ENCODE results near the gene AKR1B15. TPM values are rescaled to one million over a fixed set of nuclear protein-coding genes. Genes with fewer than 3 reads are reported as not detected.

Gene AKR1B15
- total RNA-seq, 1 donor from 2014 or later, result not detected

- H3K79me2 ChIP-seq (ENCODE audit: low read depth), result no peaks in the 10 kb centered on the region
- H3K4me2 ChIP-seq, result no peak overlapping the region
- H3K9me3 ChIP-seq (ENCODE audit: low read depth), result no peaks in the 10 kb centered on the region
- Mint-ChIP-seq H3K4me3 (no peak overlapping the region), H3K36me3 (no peaks in the 10 kb centered on the region), H3K9me3 (no peaks in the 10 kb centered on the region), H3K27me3 (ENCODE audit: insufficient read depth, low read depth) (no peaks in the 10 kb centered on the region), H3K27ac (no peak overlapping the region), H3K4me1 (no peaks in the 10 kb centered on the region)
- no peak overlapping the region for H2AFZ ChIP-seq (replicated peaks)
- H3F3A ChIP-seq (ENCODE audit: low read depth), result no peaks in the 10 kb centered on the region
- H3K4me1 ChIP-seq, result no peaks in the 10 kb centered on the region
- DNase-seq (ENCODE audit: low spot score), result no peak
- H3K27ac ChIP-seq, result no peak overlapping the region
- H3K36me3 ChIP-seq, result no peaks in the 10 kb centered on the region
- peaks cover 17% of the 10 kb centered on the region for H3K27me3 ChIP-seq
- TF ChIP-seq CTCF (IDR thresholded peaks at IDR 0.05), result no peak
- no peak for TF ChIP-seq EZH2phosphoT487 (IDR thresholded peaks at IDR 0.05)
- no peak for TF ChIP-seq EZH2 (IDR thresholded peaks at IDR 0.05)
- H3K9ac ChIP-seq, result no peak overlapping the region
- no peak overlapping the region for H3K4me3 ChIP-seq
- H4K20me1 ChIP-seq (ENCODE audit: low read depth), result no peaks in the 10 kb centered on the region
Measured at GRCh38 chr7:134622303-134622995, 73.5 kb downstream of the AKR1B15 start.

GRCh38 chr7:134623193-134623592 is 74.3 kb downstream of the AKR1B15 start:
- no peak overlapping the region for H3K4me2 ChIP-seq
- Mint-ChIP-seq H3K4me3 (no peak overlapping the region), H3K4me1 (no peaks in the 10 kb centered on the region), H3K27ac (no peak overlapping the region), H3K27me3 (ENCODE audit: insufficient read depth, low read depth) (no peaks in the 10 kb centered on the region), H3K9me3 (no peaks in the 10 kb centered on the region), H3K36me3 (no peaks in the 10 kb centered on the region)
- DNase-seq (ENCODE audit: low spot score), result no peak
- H3K36me3 ChIP-seq, result no peaks in the 10 kb centered on the region
- no peak overlapping the region for H3K4me3 ChIP-seq
- H2AFZ ChIP-seq (replicated peaks), result no peak overlapping the region
- no peaks in the 10 kb centered on the region for H3K79me2 ChIP-seq (ENCODE audit: low read depth)
- H3K9ac ChIP-seq, result no peak overlapping the region
- no peak overlapping the region for H3K27ac ChIP-seq
- H3K4me1 ChIP-seq, result no peaks in the 10 kb centered on the region
- TF ChIP-seq EZH2 (IDR thresholded peaks at IDR 0.05) (no peak), EZH2phosphoT487 (IDR thresholded peaks at IDR 0.05) (no peak), CTCF (IDR thresholded peaks at IDR 0.05) (no peak)
- H3K27me3 ChIP-seq, result peaks cover 24% of the 10 kb centered on the region
- no peaks in the 10 kb centered on the region for H3K9me3 ChIP-seq (ENCODE audit: low read depth)
- H4K20me1 ChIP-seq (ENCODE audit: low read depth), result no peaks in the 10 kb centered on the region
- no peaks in the 10 kb centered on the region for H3F3A ChIP-seq (ENCODE audit: low read depth)

DNA sequence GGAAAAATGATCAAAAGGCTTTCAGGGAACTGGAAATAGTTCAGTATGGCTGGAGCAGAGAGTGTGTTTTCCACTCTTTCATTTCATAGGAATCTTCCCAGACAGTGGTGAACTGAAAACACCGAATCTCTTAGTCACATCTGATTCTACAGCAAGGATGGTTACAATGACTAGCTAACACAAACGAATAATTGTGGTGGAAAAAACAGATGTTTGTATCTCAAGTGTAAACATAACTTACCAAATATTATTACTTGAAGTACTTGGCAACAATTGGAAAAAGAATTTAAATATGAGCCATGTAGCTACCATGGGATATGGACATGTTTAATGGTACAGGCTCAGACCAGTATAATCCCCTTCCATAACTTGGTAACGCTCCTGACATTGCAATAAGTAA is 76.6 kb downstream of the AKR1B15 start:
- H3K9me3 Mint-ChIP-seq, result no peaks in the 10 kb centered on the region
- Histone ChIP-seq H3F3A (ENCODE audit: low read depth) (no peaks in the 10 kb centered on the region), H3K36me3 (no peaks in the 10 kb centered on the region), H3K4me2 (no peak overlapping the region), H2AFZ (replicated peaks) (no peak overlapping the region), H3K4me1 (no peaks in the 10 kb centered on the region), H3K9ac (no peak overlapping the region), H3K4me3 (no peak overlapping the region), H3K9me3 (ENCODE audit: low read depth) (no peaks in the 10 kb centered on the region), H3K27ac (no peak overlapping the region), H3K79me2 (ENCODE audit: low read depth) (no peaks in the 10 kb centered on the region), H3K27me3 (peaks cover 35% of the 10 kb centered on the region), H4K20me1 (ENCODE audit: low read depth) (no peaks in the 10 kb centered on the region)
- H3K4me3 Mint-ChIP-seq, result no peak overlapping the region
- no peak overlapping the region for H3K27ac Mint-ChIP-seq
- no peaks in the 10 kb centered on the region for H3K4me1 Mint-ChIP-seq
- no peak for DNase-seq (ENCODE audit: low spot score)
- no peaks in the 10 kb centered on the region for H3K36me3 Mint-ChIP-seq
- TF ChIP-seq CTCF (IDR thresholded peaks at IDR 0.05) (no peak), EZH2phosphoT487 (IDR thresholded peaks at IDR 0.05) (no peak), EZH2 (IDR thresholded peaks at IDR 0.05) (no peak)
- H3K27me3 Mint-ChIP-seq (ENCODE audit: insufficient read depth, low read depth), result no peaks in the 10 kb centered on the region

Measured in neural progenitor cell (in vitro differentiated cells).